ENCODE data around the gene PGAP3. TPM values are rescaled to one million over a fixed set of nuclear protein-coding genes. Genes with fewer than 3 reads are reported as not detected.
A peak's percentile ranks its signal among the peaks of the same experiment; 100 is the strongest.

The PGAP3 gene
- total RNA-seq, 1 donor, result 11.1 TPM

- TF ChIP-seq CTCF (IDR thresholded peaks at IDR 0.05; ENCODE audit: insufficient read depth, low read length), result peak; percentile 64
- H3K4me3 ChIP-seq (ENCODE audit: low read depth, low read length), result no peak overlapping the region
- peak; percentile 67 for DNase-seq (ENCODE audit: low read depth)
Observed at GRCh38 chr17:39634384-39634871, 53.4 kb downstream of the PGAP3 start.

GRCh38 chr17:39633570-39634183 lies 54.2 kb downstream of the PGAP3 start:
- H3K4me3 ChIP-seq (ENCODE audit: low read depth, low read length), result no peak overlapping the region
- TF ChIP-seq CTCF (IDR thresholded peaks at IDR 0.05; ENCODE audit: insufficient read depth, low read length), result no peak
- no peak for DNase-seq (ENCODE audit: low read depth)

- no peak for DNase-seq (ENCODE audit: low read depth)
- no peak overlapping the region for H3K4me3 ChIP-seq (ENCODE audit: low read depth, low read length)
- TF ChIP-seq CTCF (IDR thresholded peaks at IDR 0.05; ENCODE audit: insufficient read depth, low read length), result no peak
Observed at GRCh38 chr17:39632153-39632941, 55.5 kb downstream of the PGAP3 start.

- no peak overlapping the region for H3K4me3 ChIP-seq (ENCODE audit: low read depth, low read length)
- TF ChIP-seq CTCF (IDR thresholded peaks at IDR 0.05; ENCODE audit: insufficient read depth, low read length), result no peak
- no peak for DNase-seq (ENCODE audit: low read depth)
Observed at GRCh38 chr17:39631403-39631802, 56.5 kb downstream of the PGAP3 start.

- no peak for TF ChIP-seq CTCF (IDR thresholded peaks at IDR 0.05; ENCODE audit: insufficient read depth, low read length)
- no peak for DNase-seq (ENCODE audit: low read depth)
- no peak overlapping the region for H3K4me3 ChIP-seq (ENCODE audit: low read depth, low read length)
Observed at GRCh38 chr17:39629898-39630297, 58.0 kb downstream of the PGAP3 start.

- no peak for TF ChIP-seq CTCF (IDR thresholded peaks at IDR 0.05; ENCODE audit: insufficient read depth, low read length)
- no peak for DNase-seq (ENCODE audit: low read depth)
- H3K4me3 ChIP-seq (ENCODE audit: low read depth, low read length), result no peak overlapping the region
Observed at GRCh38 chr17:39629494-39629880, 58.4 kb downstream of the PGAP3 start.
